Uterus (tissue), 2 donors: ENCODE results near the gene POU2F3.

Experiments used
- CTCF ChIP-seq, 4 experiments: fragments of 200-600 bp in 2 of 4; fragments of 450-650 bp in 2 of 4; sonication (generic) in 2 of 4; IDR thresholded peaks; one replicate each; pipeline ENCODE4 v1.5.1; 2016 to 2019; ENCODE audit warnings: antibody characterized with exemption in 4 of 4, mild to moderate bottlenecking in 2 of 4, moderate library complexity in 1 of 4
- POLR2A ChIP-seq, 2 donors: fragments of 450-650 bp; IDR thresholded peaks; one replicate each; pipeline ENCODE4 v1.6.1; 2016; ENCODE audit warnings: antibody characterized with exemption in 2 of 2, mild to moderate bottlenecking in 1 of 2, moderate library complexity in 1 of 2

- TF ChIP-seq POLR2A (IDR thresholded peaks at IDR 0.05) (no peak), CTCF (IDR thresholded peaks at IDR 0.05) (no peak)
Observed at GRCh38 chr11:120197251-120197891, 42.6 kb upstream of the POU2F3 start.
